ENCODE data around the gene COQ3.

GRCh38 chr6:99347804-99348203 is 46.2 kb downstream of the COQ3 start:
- TF ChIP-seq POLR2AphosphoS5 (IDR thresholded peaks at IDR 0.05) (no peak), POLR2A (IDR thresholded peaks at IDR 0.05) (no peak), EP300 (IDR thresholded peaks at IDR 0.05) (no peak)
- TF ChIP-seq, protein P1, sequence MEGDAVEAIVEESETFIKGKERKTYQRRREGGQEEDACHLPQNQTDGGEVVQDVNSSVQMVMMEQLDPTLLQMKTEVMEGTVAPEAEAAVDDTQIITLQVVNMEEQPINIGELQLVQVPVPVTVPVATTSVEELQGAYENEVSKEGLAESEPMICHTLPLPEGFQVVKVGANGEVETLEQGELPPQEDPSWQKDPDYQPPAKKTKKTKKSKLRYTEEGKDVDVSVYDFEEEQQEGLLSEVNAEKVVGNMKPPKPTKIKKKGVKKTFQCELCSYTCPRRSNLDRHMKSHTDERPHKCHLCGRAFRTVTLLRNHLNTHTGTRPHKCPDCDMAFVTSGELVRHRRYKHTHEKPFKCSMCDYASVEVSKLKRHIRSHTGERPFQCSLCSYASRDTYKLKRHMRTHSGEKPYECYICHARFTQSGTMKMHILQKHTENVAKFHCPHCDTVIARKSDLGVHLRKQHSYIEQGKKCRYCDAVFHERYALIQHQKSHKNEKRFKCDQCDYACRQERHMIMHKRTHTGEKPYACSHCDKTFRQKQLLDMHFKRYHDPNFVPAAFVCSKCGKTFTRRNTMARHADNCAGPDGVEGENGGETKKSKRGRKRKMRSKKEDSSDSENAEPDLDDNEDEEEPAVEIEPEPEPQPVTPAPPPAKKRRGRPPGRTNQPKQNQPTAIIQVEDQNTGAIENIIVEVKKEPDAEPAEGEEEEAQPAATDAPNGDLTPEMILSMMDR (IDR thresholded peaks at IDR 0.05), result no peak
